Subcutaneous abdominal adipose tissue (tissue), 5 donors: ENCODE results near the gene PLAC8.

ENCODE experiments used
- H3K27ac ChIP-seq: one replicate; pipeline ENCODE4 v1.7.0; 2013; ENCODE audit warnings: low read depth, mild to moderate bottlenecking, inconsistent platforms, low read length, moderate library complexity
- H3K27me3 ChIP-seq, 5 donors: one replicate each; pipeline ENCODE4 v1.7.0; 2013; ENCODE audit warnings: low read length in 5 of 5, inconsistent platforms in 1 of 5; ENCODE audit not compliant: control insufficient read depth in 5 of 5, insufficient read depth in 4 of 5
- H3K36me3 ChIP-seq, 5 donors: one replicate each; pipeline ENCODE4 v1.7.0; 2013; ENCODE audit warnings: low read length in 5 of 5; ENCODE audit not compliant: control insufficient read depth in 5 of 5, insufficient read depth in 5 of 5
- H3K4me1 ChIP-seq, 5 donors: one replicate each; pipeline ENCODE4 v1.7.0; 2013; ENCODE audit warnings: low read length in 5 of 5, mild to moderate bottlenecking in 3 of 5, moderate library complexity in 1 of 5; ENCODE audit not compliant: control insufficient read depth in 5 of 5, insufficient read depth in 5 of 5
- H3K4me3 ChIP-seq, 5 donors: one replicate each; pipeline ENCODE4 v1.7.0; 2013; ENCODE audit warnings: low read length in 5 of 5, low read depth in 1 of 5
- H3K9ac ChIP-seq, 5 donors: one replicate each; pipeline ENCODE4 v1.7.0; 2013; ENCODE audit warnings: low read length in 5 of 5, mild to moderate bottlenecking in 4 of 5, moderate library complexity in 3 of 5
- H3K9me3 ChIP-seq, 5 donors: one replicate each; pipeline ENCODE4 v1.7.0; 2013; ENCODE audit warnings: low read length in 5 of 5; ENCODE audit not compliant: control insufficient read depth in 5 of 5
- donor health status: healthy.
- donor health status: healthy.
- donor health status: healthy.
- donor health status: healthy.
- donor health status: healthy.

PLAC8 gene

DNA sequence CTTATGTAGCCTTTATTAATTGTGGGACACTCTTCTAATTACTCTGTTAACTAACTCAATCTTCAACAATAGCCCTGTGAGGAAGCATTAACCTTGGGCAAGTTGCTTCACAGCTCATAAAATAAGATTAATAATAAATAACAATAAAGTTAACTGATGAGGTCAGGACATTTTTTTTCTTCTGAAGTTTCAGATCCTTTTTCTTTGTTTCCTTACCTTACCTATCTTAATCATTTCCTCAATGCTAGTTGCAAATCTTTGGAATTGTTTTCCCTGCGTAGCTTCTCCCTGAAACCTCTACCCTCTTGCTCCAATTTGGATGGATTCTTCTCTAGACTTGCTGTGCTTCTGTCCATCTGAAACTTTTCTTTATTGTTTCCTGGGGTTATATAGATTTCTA lies 17.5 kb upstream of the PLAC8 start:
- Histone ChIP-seq H3K4me1 (no peaks in the 10 kb centered on the region), H3K36me3 (no peaks in the 10 kb centered on the region), H3K4me3 (no peak overlapping the region), H3K9ac (no peak overlapping the region), H3K27ac (no peak overlapping the region), H3K27me3 (no peaks in the 10 kb centered on the region), H3K9me3 (peaks cover 0 to 1% (median 0%) of the 10 kb centered on the region in 5 donors)

DNA sequence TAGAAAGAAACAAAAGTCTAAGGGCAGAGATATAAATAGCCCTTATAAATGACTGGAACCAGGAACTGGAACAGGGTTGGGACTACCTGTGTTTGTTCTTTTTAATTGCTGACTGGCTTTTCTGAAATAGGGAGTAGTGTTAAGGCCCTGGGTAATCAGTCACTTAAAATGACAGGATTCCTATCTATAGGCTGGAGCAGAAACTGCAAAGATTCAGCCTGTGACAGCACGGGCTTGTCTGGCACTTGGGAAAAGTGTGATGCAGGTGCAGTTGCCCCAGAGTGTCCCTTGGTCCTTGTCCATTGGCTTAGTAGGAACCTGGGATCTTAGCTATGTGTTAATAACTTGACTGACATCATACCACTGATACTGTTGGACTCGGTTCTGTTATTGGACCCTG lies 14.7 kb upstream of the PLAC8 start:
- Histone ChIP-seq H3K27ac (no peak overlapping the region), H3K27me3 (no peaks in the 10 kb centered on the region), H3K4me1 (peaks cover 0 to 5% (median 0%) of the 10 kb centered on the region in 5 donors), H3K36me3 (no peaks in the 10 kb centered on the region), H3K9me3 (peaks cover 0 to 2% (median 0%) of the 10 kb centered on the region in 5 donors), H3K9ac (no peak overlapping the region), H3K4me3 (no peak overlapping the region)

DNA sequence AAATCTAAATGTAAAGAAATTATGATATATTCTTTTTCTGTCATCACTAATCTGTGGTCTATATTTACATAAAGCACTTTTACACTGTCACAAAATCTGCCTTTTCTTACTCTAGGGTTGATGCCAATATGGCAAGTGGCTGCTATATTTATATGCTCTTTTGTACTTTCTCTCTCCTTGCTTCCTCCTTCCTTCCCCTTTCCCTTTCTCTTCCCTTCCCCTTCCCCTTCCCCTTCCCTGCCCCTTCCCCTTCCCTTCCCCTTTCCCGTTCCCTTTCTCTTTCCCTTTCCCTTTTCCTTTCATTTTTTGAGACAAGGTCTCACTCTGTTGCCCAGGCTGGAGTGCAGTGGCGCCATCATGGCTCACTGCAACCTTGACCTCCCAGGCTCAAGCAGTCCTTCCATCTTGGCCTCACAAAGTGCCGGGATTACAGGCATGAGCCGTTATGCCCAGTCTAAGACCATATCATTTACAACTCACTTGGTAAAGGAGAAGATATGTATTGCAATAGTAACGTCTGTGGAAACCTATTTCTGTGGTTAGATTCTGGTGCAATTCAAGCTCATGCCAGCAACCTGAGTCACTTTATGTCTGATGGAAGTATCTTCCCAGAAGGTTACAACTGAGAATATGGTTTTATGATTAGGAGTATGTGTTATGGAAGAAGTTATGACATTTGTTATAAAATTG lies 13.9 kb upstream of the PLAC8 start:
- Histone ChIP-seq H3K36me3 (no peaks in the 10 kb centered on the region), H3K4me3 (no peak overlapping the region), H3K27ac (no peak overlapping the region), H3K4me1 (peaks cover 0 to 5% (median 0%) of the 10 kb centered on the region in 5 donors), H3K9ac (no peak overlapping the region), H3K9me3 (peaks cover 0 to 2% (median 0%) of the 10 kb centered on the region in 5 donors), H3K27me3 (no peaks in the 10 kb centered on the region)

GRCh38 chr4:83125738-83126141 lies 11.2 kb upstream of the PLAC8 start:
- Histone ChIP-seq H3K4me3 (no peak overlapping the region), H3K27ac (no peak overlapping the region), H3K27me3 (no peaks in the 10 kb centered on the region), H3K36me3 (no peaks in the 10 kb centered on the region), H3K4me1 (peaks cover 0 to 5% (median 0%) of the 10 kb centered on the region in 5 donors), H3K9me3 (peaks cover 0 to 2% (median 0%) of the 10 kb centered on the region in 5 donors), H3K9ac (no peak overlapping the region)

- peaks cover 0 to 2% (median 0%) of the 10 kb centered on the region in 5 donors for H3K9me3 ChIP-seq
- no peaks in the 10 kb centered on the region for H3K27me3 ChIP-seq
- H3K27ac ChIP-seq, result no peak overlapping the region
- peaks cover 0 to 5% (median 0%) of the 10 kb centered on the region in 5 donors for H3K4me1 ChIP-seq
- H3K9ac ChIP-seq, result no peak overlapping the region
- H3K4me3 ChIP-seq, result no peak overlapping the region
- no peaks in the 10 kb centered on the region for H3K36me3 ChIP-seq
Measured at GRCh38 chr4:83124111-83124780, 9.7 kb upstream of the PLAC8 start.

- no peaks in the 10 kb centered on the region for H3K27me3 ChIP-seq
- H3K9me3 ChIP-seq, result no peaks in the 10 kb centered on the region
- H3K36me3 ChIP-seq, result no peaks in the 10 kb centered on the region
- no peak overlapping the region for H3K27ac ChIP-seq
- H3K9ac ChIP-seq, result no peak overlapping the region
- H3K4me1 ChIP-seq, result peaks cover 0 to 2% (median 0%) of the 10 kb centered on the region in 5 donors
- no peak overlapping the region for H3K4me3 ChIP-seq
Measured at GRCh38 chr4:83121246-83121645, 6.7 kb upstream of the PLAC8 start.

DNA sequence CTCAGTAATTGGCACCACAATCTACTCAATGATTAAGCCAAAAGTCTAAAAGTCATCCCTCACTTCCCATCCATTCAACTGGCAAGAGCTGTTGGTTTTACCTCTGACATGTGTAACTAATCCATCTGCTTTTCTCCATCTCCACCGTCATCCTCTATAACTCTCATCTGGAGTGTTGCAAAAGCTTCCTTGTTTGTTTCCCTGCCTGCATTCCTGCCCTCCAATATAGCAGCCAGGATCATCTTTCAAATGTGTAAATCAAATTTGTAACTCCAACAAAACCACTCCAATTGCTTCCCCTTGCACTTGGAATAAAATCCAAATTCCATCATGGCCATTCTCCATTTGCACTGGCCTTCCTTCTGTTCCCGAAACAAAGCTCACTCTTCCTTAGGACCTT lies 4.3 kb upstream of the PLAC8 start:
- Histone ChIP-seq H3K9ac (no peak overlapping the region), H3K4me1 (no peaks in the 10 kb centered on the region), H3K27ac (no peak overlapping the region), H3K27me3 (no peaks in the 10 kb centered on the region), H3K4me3 (no peak overlapping the region), H3K36me3 (no peaks in the 10 kb centered on the region), H3K9me3 (no peaks in the 10 kb centered on the region)

DNA sequence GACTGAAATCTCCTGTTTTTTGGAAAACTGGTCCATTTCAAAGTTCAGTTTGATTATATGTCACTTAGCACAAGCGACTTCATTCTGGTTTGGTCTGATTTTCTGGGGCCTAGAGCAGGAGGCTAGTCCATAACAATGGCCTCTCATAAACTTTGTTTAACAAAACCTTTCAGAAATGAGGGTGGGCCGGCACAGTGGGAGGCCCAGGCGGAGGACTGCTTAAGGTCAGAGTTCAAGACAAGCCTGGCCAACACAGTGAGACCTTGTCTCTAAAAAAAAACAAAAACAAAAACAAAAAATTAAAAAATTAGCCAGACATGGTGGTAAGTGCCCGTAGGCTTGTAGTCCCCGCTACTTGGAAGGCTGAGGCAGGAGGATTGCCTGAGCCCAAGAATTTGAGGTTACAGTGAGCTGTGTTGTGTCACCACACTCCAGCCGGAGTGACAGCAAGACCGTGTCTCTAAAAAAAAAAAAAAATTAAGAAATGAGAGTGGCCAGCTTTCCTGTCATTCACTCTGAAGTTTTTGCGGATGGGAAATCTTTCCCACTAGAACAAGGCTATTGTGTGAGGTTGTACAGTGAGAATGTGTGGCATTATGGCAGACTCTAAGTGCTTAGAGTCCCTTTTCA lies 1.2 kb upstream of the PLAC8 start:
- H3K9ac ChIP-seq, result no peak overlapping the region
- H3K4me1 ChIP-seq, result peaks cover 0 to under 1% (median 0%) of the 10 kb centered on the region in 5 donors
- H3K4me3 ChIP-seq, result no peak overlapping the region
- H3K36me3 ChIP-seq, result no peaks in the 10 kb centered on the region
- no peak overlapping the region for H3K27ac ChIP-seq
- H3K9me3 ChIP-seq, result no peaks in the 10 kb centered on the region
- H3K27me3 ChIP-seq, result no peaks in the 10 kb centered on the region

- Histone ChIP-seq H3K4me1 (peaks cover 0 to 7% (median 6%) of the 10 kb centered on the region in 5 donors), H3K36me3 (no peaks in the 10 kb centered on the region), H3K4me3 (no peak overlapping the region), H3K27me3 (no peaks in the 10 kb centered on the region), H3K9ac (no peak overlapping the region), H3K9me3 (no peaks in the 10 kb centered on the region), H3K27ac (no peak overlapping the region)
Measured at GRCh38 chr4:83115000-83115399, 471 bp upstream of the PLAC8 start.

DNA sequence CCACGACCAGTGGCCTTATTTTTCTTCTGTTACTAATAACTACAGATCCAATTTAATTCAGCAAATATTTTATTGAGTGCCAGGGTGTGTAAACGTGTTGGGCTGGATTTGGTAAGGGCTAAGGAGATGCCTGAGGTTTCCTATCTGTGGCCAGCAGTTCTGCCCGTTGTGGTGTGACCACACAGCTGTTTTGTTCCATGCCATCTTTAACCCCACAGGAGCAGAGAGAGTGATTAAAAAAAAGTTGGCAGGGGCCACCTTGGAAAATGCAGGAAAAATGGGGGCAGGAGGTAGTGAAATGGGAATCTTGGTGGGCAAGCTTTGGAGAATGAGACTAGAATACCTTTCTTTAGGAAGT lies 1.1 kb downstream of the PLAC8 start:
- Histone ChIP-seq H3K4me1 (peaks cover 0 to 15% (median 6%) of the 10 kb centered on the region in 5 donors), H3K36me3 (no peaks in the 10 kb centered on the region), H3K27me3 (no peaks in the 10 kb centered on the region), H3K27ac (no peak overlapping the region), H3K9me3 (no peaks in the 10 kb centered on the region), H3K4me3 (no peak overlapping the region), H3K9ac (no peak overlapping the region)
